Stomach (tissue), 9 donors: ENCODE results near the gene GAS6. TPM values are rescaled to one million over a fixed set of nuclear protein-coding genes. Genes with fewer than 3 reads are reported as not detected.

Experiments used
- DNase-seq, 2 donors: peaks; one replicate each; pipeline versions ENCODE4 v3.0.0 to v3.0.0-alpha.2; 2013 to 2019
- H3K27ac ChIP-seq, 5 donors: fragments of 200-600 bp in 4 of 5; sonication (generic) in 4 of 5; one replicate each; pipeline ENCODE4 v1.5.1; 2013 to 2019; ENCODE audit warnings: mild to moderate bottlenecking in 1 of 5, moderate library complexity in 1 of 5
- H3K27me3 ChIP-seq, 3 donors: fragments of 200-600 bp; sonication (generic); one replicate each; pipeline ENCODE4 v1.5.1; 2017 to 2019; ENCODE audit warnings: mixed run types in 1 of 3
- H3K36me3 ChIP-seq, 4 donors: fragments of 200-600 bp; sonication (generic); 1 replicate in 3 of 4; 2 replicates in 1 of 4; pipeline ENCODE4 v1.5.1; 2016 to 2019
- H3K4me1 ChIP-seq, 4 donors: fragments of 200-600 bp; sonication (generic); one replicate each; pipeline ENCODE4 v1.5.1; 2016 to 2019
- H3K4me3 ChIP-seq, 4 donors: fragments of 200-600 bp; sonication (generic) in 3 of 4; one replicate each; pipeline ENCODE4 v1.5.1; 2016 to 2019; ENCODE audit warnings: mild to moderate bottlenecking in 1 of 4
- H3K9me3 ChIP-seq, 4 donors: fragments of 200-600 bp; sonication (generic); one replicate each; pipeline ENCODE4 v1.5.1; 2016 to 2019
- CTCF ChIP-seq, 7 experiments: fragments of 450-650 bp in 4 of 7; fragments of 200-600 bp in 3 of 7; sonication (generic) in 3 of 7; IDR thresholded peaks; one replicate each; pipeline ENCODE4 v1.5.1; 2016 to 2019; ENCODE audit warnings: antibody characterized with exemption in 7 of 7, control low read depth in 2 of 7, mild to moderate bottlenecking in 1 of 7
- EP300 ChIP-seq: sonication (generic); formaldehyde crosslinking; IDR thresholded peaks from one replicate; pipeline ENCODE4 v1.6.1; 2017; ENCODE audit warnings: antibody characterized with exemption
- POLR2A ChIP-seq, 4 donors: fragments of 450-650 bp; IDR thresholded peaks; one replicate each; pipeline ENCODE4 v1.6.1; 2016; ENCODE audit warnings: antibody characterized with exemption in 4 of 4, control low read depth in 2 of 4, mild to moderate bottlenecking in 1 of 4, moderate library complexity in 1 of 4
- POLR2AphosphoS5 ChIP-seq, 3 donors: sonication (generic); formaldehyde crosslinking; IDR thresholded peaks; one replicate each; pipeline ENCODE4 v1.6.1; 2016; ENCODE audit warnings: antibody characterized with exemption in 3 of 3
- WGBS, 5 donors: extraction: QIAGEN DNeasy Blood & Tissue Kit in 3 of 5; methylation state at CpG; one replicate each; pipeline versions ENCODE4 v1.1.5 to v1.1.7; 2013 to 2018; 5-methylcytosine and 5-hydroxymethylcytosine counted together
- intact Hi-C: fragments of 100-400 bp; cut with DNase I; formaldehyde crosslinking; loops from one replicate; pipeline ENCODE4 v1.15.1; 2023; ENCODE audit warnings: low total_unique reads
- polyA plus RNA-seq, 3 donors: library from polyadenylated mRNA; stranded (reverse); fragments of 200-250 nt; gene quantifications; one replicate each; pipeline ENCODE4 v1.2.3, GENCODE V29; 2013
- total RNA-seq, 5 donors: library from RNA; depleted of rRNA; stranded (reverse); fragments of >200 nt; gene quantifications; one replicate each; pipeline versions ENCODE4 v1.1.0 to v1.2.3, GENCODE V29; 2014 to 2016
- donor health status: healthy with polysubstance abuse.
- donor health status: Bipolar disorder and iron deficiency.
- donor health status: healthy.

GAS6 gene
- total and polyA plus RNA-seq, 8 donors, result 31.4 to 409 (median 92.9) TPM

- Histone ChIP-seq H3K27ac (no peak overlapping the region), H3K27me3 (peaks cover 0 to 9% (median 0%) of the 10 kb centered on the region in 3 donors), H3K4me1 (peaks cover 0 to 8% (median 3%) of the 10 kb centered on the region in 4 donors), H3K9me3 (no peaks in the 10 kb centered on the region), H3K4me3 (no peak overlapping the region), H3K36me3 (no peaks in the 10 kb centered on the region)
- intact Hi-C loops, result loop anchor here (10.0 kb wide), 1 partner anchor 87 kb away; no protein-coding TSS in a partner anchor
- peak in 1 of 2 donors; percentile 3 for DNase-seq
- TF ChIP-seq EP300 (no peak), CTCF (IDR thresholded peaks at IDR 0.05) (no peak), POLR2A (IDR thresholded peaks at IDR 0.05) (no peak), POLR2AphosphoS5 (IDR thresholded peaks at IDR 0.05) (no peak)
- WGBS, 5 donors, result 90 to 94% (median 93%) methylated on average over 9 of the region's 9 CpGs
These were observed 37.8 kb upstream of the GAS6 start for GRCh38 chr13:113901642-113902041.

GRCh38 chr13:113901231-113901630 is 37.4 kb upstream of the GAS6 start:
- intact Hi-C loops, result loop anchor here (10.0 kb wide), 1 partner anchor 86 kb away; no protein-coding TSS in a partner anchor
- peaks cover 0 to 8% (median 3%) of the 10 kb centered on the region in 4 donors for H3K4me1 ChIP-seq
- WGBS, 5 donors, result 70 to 90% (median 82%) methylated on average over 7 of the region's 7 CpGs
- H3K27me3 ChIP-seq, result peaks cover 0 to 9% (median 0%) of the 10 kb centered on the region in 3 donors
- no peaks in the 10 kb centered on the region for H3K36me3 ChIP-seq
- H3K27ac ChIP-seq, result no peak overlapping the region
- no peaks in the 10 kb centered on the region for H3K9me3 ChIP-seq
- TF ChIP-seq POLR2AphosphoS5 (IDR thresholded peaks at IDR 0.05), result no peak
- TF ChIP-seq POLR2A (IDR thresholded peaks at IDR 0.05), result no peak
- TF ChIP-seq CTCF (IDR thresholded peaks at IDR 0.05), result no peak
- no peak for TF ChIP-seq EP300
- no peak for DNase-seq
- H3K4me3 ChIP-seq, result no peak overlapping the region

- H3K27ac ChIP-seq, result no peak overlapping the region
- no peaks in the 10 kb centered on the region for H3K36me3 ChIP-seq
- WGBS, 5 donors, result 84 to 94% (median 90%) methylated on average over 10 of the region's 10 CpGs
- H3K4me3 ChIP-seq, result no peak overlapping the region
- TF ChIP-seq POLR2AphosphoS5 (IDR thresholded peaks at IDR 0.05) (no peak), EP300 (no peak), POLR2A (IDR thresholded peaks at IDR 0.05) (no peak), CTCF (IDR thresholded peaks at IDR 0.05) (no peak)
- intact Hi-C loops, result loop anchor here (10.0 kb wide), 1 partner anchor 86 kb away; no protein-coding TSS in a partner anchor
- H3K9me3 ChIP-seq, result no peaks in the 10 kb centered on the region
- H3K4me1 ChIP-seq, result peaks cover 0 to 8% (median 3%) of the 10 kb centered on the region in 4 donors
- H3K27me3 ChIP-seq, result peaks cover 0 to 9% (median 0%) of the 10 kb centered on the region in 3 donors
- no peak for DNase-seq
These were observed 36.8 kb upstream of the GAS6 start for GRCh38 chr13:113900646-113901045.

DNA sequence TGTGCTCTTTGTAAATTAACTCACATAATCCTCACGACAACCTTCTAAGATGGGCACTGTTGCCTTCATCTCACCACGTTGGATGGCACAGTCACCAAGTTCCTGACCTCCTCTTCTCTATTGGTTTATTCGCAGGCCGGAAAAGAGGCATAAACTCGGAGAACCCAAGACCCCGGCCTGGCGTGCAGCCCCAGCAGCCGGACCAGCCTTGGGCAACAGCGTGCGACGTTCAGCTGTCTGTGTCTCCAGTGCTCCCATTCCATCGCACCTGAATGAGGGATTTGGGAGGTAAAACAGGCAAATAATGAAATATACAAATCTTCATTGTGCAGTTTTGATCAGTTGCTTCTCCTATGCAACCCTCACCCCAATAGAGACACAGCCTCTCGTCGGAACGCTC is 34.5 kb upstream of the GAS6 start:
- WGBS, 5 donors, result 94 to 96% (median 95%) methylated on average over 15 of the region's 15 CpGs
- H3K27me3 ChIP-seq, result peaks cover 0 to 9% (median 0%) of the 10 kb centered on the region in 3 donors
- H3K36me3 ChIP-seq, result no peaks in the 10 kb centered on the region
- no peak for DNase-seq
- no peak overlapping the region for H3K27ac ChIP-seq
- H3K4me1 ChIP-seq, result no peaks in the 10 kb centered on the region
- intact Hi-C loops, result no loop called here
- no peaks in the 10 kb centered on the region for H3K9me3 ChIP-seq
- no peak overlapping the region for H3K4me3 ChIP-seq
- no peak for TF ChIP-seq EP300
- TF ChIP-seq POLR2A (IDR thresholded peaks at IDR 0.05), result no peak
- TF ChIP-seq POLR2AphosphoS5 (IDR thresholded peaks at IDR 0.05), result no peak
- no peak for TF ChIP-seq CTCF (IDR thresholded peaks at IDR 0.05)
